HG02678 (cell line): ENCODE results near the gene VPS25.
"Not testable (repeated sequence)": the region's sequence is repeated elsewhere in the genome, so short reads cannot be mapped to it uniquely, and the experiment has no call there.

ENCODE experiments used
- ATAC-seq: cut with Tn5 transposase; IDR thresholded peaks from one replicate; pipeline ENCODE4 v1.9.1; 2021; ENCODE audit warnings: mild to moderate bottlenecking, moderate library complexity; ENCODE audit not compliant: unreplicated experiment

VPS25 gene

GRCh38 chr17:42767512-42767911 is 5.7 kb upstream of the VPS25 start:
- no peak for ATAC-seq

DNA sequence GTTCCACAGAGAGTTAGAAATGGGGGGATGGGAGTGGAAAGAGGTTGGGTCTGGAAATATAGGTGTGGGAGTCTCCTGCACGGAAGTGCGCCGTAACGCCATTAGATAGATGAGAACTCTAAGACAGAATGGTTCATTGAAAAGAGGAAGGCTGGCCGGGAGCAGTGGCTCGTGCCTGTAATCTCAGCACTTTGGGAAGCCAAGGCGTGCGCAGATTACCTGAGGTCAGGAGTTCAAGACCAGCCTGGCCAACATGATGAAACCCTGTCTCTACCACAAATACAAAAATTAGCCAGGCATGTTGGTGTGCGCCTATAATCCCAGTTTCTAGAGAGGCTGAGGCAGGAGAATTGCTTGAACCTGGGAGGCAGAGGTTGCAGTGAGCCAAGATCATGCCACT is 5.2 kb upstream of the VPS25 start:
- ATAC-seq: not testable (repeated sequence)

GRCh38 chr17:42769964-42770363 is 3.3 kb upstream of the VPS25 start:
- not testable (repeated sequence) for ATAC-seq

- no peak for ATAC-seq
These were observed 332 bp upstream of the VPS25 start for GRCh38 chr17:42772945-42773289.

DNA sequence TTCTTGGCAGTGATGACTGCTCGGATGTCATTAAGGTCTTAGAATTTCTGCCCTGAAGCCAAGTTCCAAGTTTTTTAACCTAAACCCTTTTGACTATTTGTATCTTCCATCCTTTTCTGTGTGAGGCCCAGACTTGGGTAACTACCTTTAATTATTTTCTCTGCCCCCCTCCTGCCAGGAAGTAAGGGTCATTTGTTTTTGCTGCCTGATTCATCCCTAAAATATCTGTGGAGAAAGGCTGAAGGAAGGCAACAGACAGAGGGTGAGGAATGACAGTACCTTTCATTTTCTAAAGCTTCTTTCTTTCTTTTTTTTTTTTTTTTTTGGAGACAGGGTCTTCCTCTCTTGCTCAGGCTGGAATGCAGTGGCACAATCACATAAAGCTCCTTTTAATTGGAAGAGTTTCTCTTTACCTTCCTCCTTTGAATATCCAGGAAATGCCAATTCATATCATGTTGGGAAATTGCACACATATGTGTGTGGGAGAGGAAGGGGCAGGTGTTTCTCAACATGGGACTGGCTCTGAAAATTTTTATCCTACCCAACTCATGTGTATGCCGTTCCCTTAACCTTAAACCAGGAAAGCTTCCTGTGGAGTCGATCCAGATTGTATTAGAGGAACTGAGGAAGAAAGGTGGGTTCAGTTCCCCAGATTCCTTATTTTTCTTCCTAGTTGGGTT is 957 bp downstream of the VPS25 start:
- ATAC-seq: no peak

- ATAC-seq: no peak
These were observed 2.4 kb downstream of the VPS25 start for GRCh38 chr17:42775534-42776098.

DNA sequence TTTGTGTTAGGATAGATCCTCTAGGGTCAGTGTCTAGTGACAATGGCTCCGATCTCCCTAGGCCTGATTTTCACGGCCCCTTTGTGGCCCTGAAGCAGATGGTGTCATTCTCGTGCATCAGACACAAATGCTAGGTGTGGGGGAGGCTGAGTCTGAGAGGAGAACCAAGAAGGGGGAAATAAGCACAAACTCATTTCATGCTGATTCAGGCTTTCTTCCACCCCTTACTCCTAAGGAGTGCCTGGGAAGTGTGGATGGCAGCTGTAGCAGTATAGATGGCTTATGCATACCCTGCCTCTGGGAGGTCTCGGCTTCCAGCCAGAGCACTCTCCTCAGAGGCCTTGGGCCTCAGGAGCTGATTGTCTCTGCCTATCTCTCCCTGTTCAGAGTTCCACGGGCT is 5.3 kb downstream of the VPS25 start:
- ATAC-seq: no peak

- ATAC-seq: no peak
These were observed 6.2 kb downstream of the VPS25 start for GRCh38 chr17:42779304-42779935.

- ATAC-seq: no peak
These were observed 6.9 kb downstream of the VPS25 start, which contains the start of gene WNK4 for GRCh38 chr17:42779936-42780850. WNK4 (plus strand) TSS chr17:42780610; CDS start chr17:42780699, 89 bp downstream.

DNA sequence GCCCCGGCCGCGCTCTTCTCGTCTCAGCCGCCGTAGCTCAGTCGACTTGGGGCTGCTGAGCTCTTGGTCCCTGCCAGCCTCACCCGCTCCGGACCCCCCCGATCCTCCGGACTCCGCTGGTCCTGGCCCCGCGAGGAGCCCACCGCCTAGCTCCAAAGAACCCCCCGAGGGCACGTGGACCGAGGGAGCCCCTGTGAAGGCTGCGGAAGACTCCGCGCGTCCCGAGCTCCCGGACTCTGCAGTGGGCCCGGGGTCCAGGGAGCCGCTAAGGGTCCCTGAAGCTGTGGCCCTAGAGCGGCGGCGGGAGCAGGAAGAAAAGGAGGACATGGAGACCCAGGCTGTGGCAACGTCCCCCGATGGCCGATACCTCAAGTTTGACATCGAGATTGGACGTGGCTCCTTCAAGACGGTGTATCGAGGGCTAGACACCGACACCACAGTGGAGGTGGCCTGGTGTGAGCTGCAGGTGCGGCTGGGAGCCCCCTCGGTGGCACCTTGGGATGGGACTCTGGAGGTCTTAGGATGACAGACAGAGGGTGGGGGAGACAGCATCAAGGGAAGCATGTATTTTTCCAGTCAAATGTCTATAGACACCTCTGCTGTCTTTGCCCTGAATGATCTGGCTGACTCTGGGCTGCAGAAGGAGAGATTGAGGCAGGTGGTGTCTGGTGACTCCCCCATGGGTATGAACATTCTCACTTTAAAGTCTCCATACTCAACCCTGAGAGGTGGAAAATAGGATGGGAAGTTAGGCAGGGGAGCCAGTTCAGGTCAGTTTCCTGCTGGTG is 7.8 kb downstream of the VPS25 start:
- ATAC-seq: no peak

- no peak for ATAC-seq
These were observed 8.5 kb downstream of the VPS25 start for GRCh38 chr17:42781639-42782165.

- no peak for ATAC-seq
These were observed 9.2 kb downstream of the VPS25 start for GRCh38 chr17:42782166-42783061.

DNA sequence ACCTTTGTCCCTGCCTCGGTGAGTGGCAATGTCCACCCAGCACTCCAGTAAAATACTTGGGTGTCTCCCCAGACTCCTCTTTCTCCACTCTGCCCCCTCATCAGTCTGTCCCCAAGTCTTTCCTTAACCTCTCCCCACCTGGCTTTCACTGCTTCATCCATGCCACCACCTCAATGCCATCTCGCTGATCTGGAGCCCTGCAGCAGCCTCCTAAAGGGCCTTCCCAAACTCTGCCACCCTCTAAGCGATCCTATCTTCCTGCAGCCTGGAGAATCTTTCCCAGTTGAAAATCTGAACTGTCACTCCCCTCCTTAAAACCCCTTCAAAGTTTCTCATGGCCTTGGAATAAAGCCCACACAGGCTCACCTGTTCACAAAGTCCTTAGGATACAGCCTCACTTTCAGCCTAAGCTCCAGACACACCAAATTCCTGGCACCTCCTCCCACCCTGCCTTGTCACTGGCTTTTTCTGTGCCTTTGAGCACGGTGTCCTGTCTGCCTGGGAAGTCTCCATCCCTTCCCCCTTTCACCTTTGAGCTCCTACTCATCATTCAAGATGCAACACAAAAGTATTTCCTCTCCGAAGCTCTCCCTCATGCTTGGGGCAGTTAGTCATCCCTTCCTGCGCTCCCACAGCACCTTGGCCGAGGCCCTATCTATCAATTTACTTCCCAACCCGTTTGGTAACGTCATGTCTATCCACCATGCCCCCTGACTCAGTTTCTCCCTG is 10.0 kb downstream of the VPS25 start:
- no peak for ATAC-seq

- ATAC-seq: no peak
These were observed 10.5 kb downstream of the VPS25 start for GRCh38 chr17:42783791-42784138.

DNA sequence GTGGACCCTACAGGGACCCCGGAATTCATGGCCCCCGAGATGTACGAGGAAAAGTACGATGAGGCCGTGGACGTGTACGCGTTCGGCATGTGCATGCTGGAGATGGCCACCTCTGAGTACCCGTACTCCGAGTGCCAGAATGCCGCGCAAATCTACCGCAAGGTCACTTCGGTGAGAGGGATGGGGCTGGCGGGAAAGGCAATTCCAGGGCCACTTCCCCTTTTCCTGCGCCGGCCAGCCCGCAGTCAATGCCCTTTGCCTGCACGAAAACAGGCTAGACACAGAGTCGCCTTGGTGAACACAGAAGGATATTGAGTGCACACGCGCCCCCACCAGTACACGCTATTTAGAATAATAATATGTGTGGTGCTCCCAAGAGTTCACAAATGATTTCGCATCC is 11.2 kb downstream of the VPS25 start:
- ATAC-seq: no peak

GRCh38 chr17:42784811-42785592 is 11.8 kb downstream of the VPS25 start:
- ATAC-seq: no peak

DNA sequence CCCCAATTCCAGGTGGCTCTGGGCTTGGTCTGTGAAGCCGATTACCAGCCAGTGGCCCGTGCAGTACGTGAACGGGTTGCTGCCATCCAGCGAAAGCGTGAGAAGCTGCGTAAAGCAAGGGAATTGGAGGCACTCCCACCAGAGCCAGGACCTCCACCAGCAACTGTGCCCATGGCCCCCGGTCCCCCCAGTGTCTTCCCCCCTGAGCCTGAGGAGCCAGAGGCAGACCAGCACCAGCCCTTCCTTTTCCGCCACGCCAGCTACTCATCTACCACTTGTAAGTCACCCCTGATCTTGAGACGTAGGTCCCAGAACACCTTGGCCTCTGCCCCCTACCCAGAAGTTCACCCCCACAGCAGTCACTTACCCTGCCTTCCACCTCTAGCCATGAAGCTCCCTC is 14.0 kb downstream of the VPS25 start:
- ATAC-seq: no peak

- no peak for ATAC-seq
These were observed 18.7 kb downstream of the VPS25 start for GRCh38 chr17:42791948-42792347.
